ENCODE results near the gene ASB9.

- TF ChIP-seq TAF1 (IDR thresholded peaks at IDR 0.05; ENCODE audit: low read depth) (no peak), CTCF (IDR thresholded peaks at IDR 0.05; ENCODE audit: poor library complexity, severe bottlenecking) (no peak), POLR2AphosphoS5 (IDR thresholded peaks at IDR 0.05) (no peak), EP300 (conservative IDR thresholded peaks at IDR 0.05; ENCODE audit: poor library complexity, severe bottlenecking) (no peak), EZH2 (IDR thresholded peaks at IDR 0.05; ENCODE audit: borderline replicate concordance, insufficient read depth, low read length, poor library complexity, severe bottlenecking) (no peak), MXI1 (conservative IDR thresholded peaks at IDR 0.05; ENCODE audit: poor library complexity, severe bottlenecking) (no peak), REST (IDR thresholded peaks at IDR 0.05; ENCODE audit: borderline replicate concordance) (no peak), SMC3 (conservative IDR thresholded peaks at IDR 0.05; ENCODE audit: poor library complexity) (no peak), RAD21 (conservative IDR thresholded peaks at IDR 0.05) (no peak)
Measured at GRCh38 chrX:15311119-15311518, 41.2 kb upstream of the ASB9 start.

Data from neural cell (in vitro differentiated cells).